DMS114 treated with DMSO at 0.1 percent for 48 hours (cell line): ENCODE results near the gene C6orf62.
"Not testable (repeated sequence)": the region's sequence is repeated elsewhere in the genome, so short reads cannot be mapped to it uniquely, and the experiment has no call there.

Experiments
- DNase-seq: peaks from one replicate; lab custom pipeline; 2025; ENCODE audit not compliant: unreplicated experiment; lab: John Stamatoyannopoulos, UW

C6orf62 gene

GRCh38 chr6:24668997-24669361, 50.0 kb downstream of the C6orf62 start:
- DNase-seq, result no peak

DNA sequence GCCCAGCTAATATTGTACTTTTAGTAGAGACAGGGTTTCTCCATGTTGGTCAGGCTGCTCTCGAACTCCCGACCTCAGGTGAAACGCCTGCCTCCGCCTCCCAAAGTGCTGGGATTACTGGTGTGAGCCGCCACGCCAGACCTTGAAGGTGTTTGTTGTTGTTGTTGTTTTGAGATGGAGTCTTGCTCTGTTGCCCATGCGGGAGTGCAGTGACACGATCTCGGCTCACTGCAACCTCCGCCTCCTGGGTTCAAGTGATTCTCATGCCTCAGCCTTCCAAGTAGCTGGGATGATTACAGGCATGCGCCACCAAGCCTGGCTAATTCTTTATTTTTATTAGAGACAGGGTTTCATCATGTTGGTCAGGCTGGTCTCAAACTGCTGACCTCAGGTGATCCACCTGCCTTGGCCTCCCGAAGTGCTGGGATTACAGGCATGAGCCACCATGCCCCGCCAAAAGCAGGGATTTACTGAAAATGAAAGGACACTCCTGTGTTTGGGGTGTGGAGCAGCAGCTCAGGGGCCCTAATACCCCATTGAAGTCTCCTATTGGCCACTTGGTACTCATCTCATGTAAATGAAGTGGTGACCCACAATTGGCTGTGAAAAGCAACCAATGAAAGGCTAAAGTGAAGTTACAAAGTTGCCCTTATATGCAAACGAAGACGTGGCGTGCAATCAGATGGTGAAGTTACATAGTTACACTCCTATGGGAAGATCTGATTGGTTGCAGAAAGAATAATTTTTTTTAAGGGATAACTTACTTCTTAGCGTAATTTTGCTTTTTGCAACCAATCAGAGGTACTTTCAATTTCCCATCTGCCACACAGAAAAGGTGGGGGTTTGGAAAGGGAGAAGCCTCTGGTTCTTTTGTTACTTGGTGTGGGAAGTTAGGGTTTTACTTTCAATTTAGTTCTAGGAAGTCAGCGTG, 50.6 kb downstream of the C6orf62 start:
- not testable (repeated sequence) for DNase-seq

DNA sequence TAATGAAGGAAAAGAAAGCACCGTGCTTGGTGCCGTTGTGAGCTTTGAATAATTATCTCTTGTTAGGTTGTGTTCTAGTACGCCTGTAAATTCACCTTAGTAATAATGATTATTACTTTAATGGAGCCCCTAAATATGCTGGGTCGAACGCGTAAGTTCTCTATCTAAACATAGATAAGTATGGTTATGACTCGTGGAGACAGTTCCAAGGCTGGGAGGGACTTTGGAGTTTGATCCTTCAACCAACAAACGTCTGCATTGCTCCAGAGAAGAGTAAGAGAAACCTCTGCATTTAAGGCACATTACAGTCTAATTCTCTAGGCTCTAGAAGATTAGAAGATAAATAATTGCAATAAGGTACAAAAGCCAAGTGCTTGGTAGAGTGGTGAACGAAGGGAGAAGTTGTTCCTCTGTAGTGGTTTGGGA, 51.6 kb downstream of the C6orf62 start:
- DNase-seq, result no peak

- peak; percentile 94 for DNase-seq
Measured at GRCh38 chr6:24666641-24667377, 52.1 kb downstream of the C6orf62 start, which contains the start of the genes ACOT13 and TDP2. ACOT13 (plus strand) TSS chr6:24667077; CDS start chr6:24667264, 187 bp downstream. TDP2 (minus strand) TSS chr6:24666899; CDS start chr6:24666862, 37 bp downstream.

DNA sequence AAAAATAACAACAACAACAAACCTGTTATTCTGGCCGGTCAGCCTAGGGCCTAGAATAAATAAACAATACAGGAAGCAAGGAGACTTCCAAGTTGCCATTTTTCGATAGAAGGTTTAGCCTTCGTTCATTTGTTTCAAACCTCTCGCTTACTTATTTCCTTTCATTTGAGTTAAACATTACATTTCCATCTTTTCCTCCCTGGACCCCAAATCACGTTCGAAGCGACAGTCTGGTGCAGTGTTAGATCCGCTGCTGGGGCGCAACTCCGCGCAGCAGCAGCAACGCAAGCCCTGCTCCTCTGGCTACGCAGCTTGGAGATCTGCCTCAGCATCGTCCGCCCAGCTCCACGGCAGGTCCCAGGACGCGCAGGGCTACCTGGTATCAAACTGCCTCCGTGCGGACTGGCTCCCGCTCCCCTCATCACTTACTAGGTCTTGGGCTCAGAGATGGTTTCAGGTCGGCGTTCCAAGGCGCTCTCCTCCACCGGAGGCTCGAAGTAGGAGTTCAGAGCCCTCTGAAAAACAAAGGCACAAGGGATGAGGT, 52.8 kb downstream of the C6orf62 start:
- DNase-seq, result no peak

- no peak for DNase-seq
Measured at GRCh38 chr6:24664046-24664987, 54.6 kb downstream of the C6orf62 start.

GRCh38 chr6:24663189-24663588, 55.8 kb downstream of the C6orf62 start:
- no peak for DNase-seq

DNA sequence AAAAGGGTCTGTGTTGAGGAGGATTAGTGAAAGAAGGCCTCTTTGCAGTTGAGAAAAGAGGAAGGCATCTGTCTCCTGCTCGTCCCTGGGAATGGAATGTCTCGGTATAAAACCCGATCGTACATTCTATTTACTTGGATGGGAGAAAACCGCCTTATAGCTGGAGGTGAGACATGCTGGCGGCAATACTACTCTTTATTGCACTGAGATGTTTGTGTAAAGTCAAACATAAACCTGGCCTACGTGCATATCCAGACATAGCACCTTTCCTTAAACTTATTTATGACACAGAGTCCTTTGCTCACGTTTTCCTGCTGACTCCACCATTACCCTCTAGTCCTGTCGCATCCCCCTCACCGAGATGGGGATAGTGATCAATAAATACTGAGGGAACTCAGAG, 56.7 kb downstream of the C6orf62 start:
- DNase-seq, result no peak

GRCh38 chr6:24661759-24662158, 57.2 kb downstream of the C6orf62 start:
- DNase-seq, result not testable (repeated sequence)

DNA sequence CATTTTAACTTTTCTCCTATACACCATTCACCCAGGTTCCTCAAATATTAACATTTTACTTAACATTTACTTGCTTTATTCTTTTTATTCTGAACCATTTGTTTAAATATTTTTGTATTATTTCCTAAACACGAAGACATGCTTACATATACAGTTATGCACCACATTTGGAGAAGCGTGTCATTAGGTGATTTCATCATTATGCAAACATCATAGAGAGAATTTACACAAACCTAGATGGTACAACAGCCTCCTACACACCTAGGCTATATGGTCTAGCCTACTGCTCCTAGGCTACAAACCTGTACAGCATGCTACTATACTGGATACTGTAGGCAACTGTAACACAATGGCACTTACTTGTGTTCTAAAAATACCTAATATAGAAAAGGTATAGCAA, 58.8 kb downstream of the C6orf62 start:
- DNase-seq, result no peak

DNA sequence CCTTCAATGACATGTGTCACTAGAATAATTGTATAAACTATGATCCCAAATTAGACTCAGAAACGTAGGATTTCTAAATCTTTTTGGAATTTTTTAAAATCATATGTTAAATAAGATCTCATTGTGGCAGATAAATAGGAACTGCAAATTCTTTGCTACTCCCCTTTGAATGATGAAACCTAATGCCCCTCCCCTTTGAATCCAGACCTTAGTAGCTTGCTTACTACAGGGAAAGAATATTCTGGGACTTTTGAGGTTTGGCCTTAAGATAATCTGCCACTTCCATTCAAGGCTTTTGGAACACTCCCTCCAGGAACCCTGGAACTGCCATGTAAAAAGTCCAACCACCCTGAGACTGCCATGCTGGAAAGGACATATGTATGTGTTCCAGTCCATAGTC, 59.4 kb downstream of the C6orf62 start:
- DNase-seq, result no peak

GRCh38 chr6:24658573-24659560, 60.1 kb downstream of the C6orf62 start:
- no peak for DNase-seq

- no peak for DNase-seq
Measured at GRCh38 chr6:24655215-24655614, 63.7 kb downstream of the C6orf62 start.
